ENCODE results near the gene FKBP2.
A peak's percentile ranks its signal among the peaks of the same experiment; 100 is the strongest.

Gene FKBP2

DNA sequence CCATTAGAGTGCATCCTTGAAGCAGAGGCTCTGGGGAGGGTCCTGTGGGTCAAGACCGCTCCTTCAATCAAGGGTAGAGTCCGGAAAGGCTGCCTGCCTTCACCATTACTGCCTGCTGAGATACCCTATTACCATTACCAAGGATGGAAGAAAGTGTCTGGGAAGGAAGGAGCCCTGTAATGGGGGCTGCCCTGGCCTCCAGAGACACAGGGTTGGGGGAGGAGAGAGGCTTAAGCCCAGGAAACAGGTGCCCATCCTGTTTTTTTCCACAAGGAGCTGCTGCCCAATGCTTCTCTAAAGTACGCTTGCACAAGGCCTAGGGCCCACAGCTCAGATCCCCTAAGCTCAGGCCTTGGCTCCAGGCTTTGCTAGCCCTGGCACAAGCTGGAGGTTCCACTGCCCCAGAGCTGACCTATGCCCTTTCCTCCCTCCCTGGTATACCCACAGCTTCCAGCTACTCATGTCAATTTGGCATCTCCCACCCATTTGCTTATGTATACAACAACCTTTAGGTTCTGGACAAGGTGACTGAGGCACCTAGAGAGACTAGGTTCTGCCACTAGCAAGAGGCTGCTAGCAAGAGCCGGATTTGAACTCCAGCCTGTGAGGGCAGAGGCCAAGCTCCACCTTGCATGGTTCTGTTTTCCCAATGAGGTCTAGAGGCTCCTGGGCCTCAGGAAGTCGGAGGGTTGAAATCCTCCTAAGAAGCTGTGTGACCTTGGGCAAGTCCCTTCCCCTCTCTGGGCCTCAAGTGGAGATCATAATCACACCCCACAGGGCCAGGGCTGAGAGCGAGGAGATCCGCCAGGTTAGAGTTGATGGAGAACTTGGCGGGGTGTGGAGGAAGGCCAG lies 8.9 kb downstream of the FKBP2 start:
- DNase-seq (ENCODE audit: low spot score): no peak

DNA sequence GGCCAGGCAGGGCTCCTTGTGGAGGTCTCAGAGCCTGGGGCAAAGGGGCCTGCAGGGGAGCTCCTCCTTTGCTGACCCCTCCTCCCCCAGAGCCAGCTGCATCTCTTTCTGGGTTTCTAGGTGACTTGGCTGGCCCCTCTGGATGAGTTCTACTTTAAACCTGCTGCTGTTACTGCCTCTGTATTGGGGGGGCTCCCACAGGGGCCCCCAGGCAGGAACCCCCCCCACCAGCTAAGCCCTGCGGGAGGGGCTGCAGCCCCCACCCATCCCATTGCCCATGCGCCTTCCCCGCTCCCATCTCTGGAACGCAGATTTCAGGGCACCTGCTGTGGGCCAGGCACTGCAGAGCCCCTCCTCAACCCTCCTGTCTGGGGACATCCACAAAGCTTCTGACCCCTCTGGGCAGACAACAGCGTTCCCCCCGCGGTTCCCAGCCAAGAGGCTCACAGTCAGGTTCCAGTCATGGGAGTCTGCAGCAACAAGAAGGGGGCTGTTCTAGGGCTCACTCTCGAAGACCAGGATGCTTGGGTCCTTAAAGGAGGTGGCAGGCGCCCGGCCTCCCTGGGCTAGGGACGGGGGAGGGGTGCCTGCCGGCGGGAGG lies 9.6 kb downstream of the FKBP2 start:
- no peak for DNase-seq (ENCODE audit: low spot score)

DNA sequence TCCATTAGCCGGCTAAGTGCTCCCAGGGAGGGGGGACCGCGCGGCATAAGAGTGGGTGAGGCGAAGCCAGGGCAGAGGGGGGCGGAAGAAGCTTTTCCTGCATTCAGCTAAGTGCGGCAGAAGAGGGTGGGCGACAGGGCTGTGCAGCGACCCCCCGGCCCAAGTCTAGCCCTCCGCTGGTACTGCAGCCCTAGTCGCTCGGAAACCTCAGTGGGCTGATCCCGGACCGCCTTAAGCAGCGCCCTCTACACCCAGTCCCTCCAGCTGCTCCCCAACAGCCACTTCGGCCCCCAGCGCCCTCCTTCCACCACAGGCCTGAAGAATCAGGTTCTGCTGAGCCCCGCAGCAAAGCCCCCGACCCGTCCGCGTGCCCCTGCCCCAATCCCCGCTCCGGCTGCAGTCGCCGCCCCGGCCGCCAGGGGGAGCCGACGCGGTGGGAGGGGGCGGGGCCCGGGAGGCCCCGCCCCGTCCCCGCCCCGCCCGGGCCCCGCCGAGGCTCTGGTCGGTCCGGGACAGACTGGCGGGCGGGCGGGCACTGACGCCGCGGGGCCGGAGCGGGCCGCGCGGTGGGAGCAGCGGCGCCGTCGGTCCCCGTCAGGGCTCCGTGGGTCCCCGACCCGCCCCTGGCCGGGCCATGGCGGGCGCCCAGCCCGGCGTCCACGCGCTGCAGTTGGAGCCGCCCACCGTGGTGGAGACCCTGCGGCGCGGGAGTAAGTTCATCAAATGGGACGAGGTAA lies 10.3 kb downstream of the FKBP2 start, which contains the start of gene PLCB3:
TSS of gene PLCB3 (plus strand) at position 515 of the 737 bp plus-strand sequence. CDS start at position 635, 120 bp downstream.
- DNase-seq (ENCODE audit: low spot score): peak; percentile 84

DNA sequence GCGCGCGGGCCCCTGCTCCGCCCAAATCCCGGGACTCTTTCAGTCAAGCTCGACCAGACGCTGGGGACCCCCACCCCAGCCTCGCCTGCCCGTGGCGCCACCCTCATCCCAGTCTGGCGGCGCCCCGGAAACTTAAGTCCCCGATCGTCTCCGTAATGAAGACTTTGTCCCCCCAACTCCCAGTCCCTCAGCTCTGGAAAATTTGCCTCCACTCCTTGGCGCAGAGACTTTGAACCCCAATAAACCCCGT lies 10.8 kb downstream of the FKBP2 start:
- no peak for DNase-seq (ENCODE audit: low spot score)

DNA sequence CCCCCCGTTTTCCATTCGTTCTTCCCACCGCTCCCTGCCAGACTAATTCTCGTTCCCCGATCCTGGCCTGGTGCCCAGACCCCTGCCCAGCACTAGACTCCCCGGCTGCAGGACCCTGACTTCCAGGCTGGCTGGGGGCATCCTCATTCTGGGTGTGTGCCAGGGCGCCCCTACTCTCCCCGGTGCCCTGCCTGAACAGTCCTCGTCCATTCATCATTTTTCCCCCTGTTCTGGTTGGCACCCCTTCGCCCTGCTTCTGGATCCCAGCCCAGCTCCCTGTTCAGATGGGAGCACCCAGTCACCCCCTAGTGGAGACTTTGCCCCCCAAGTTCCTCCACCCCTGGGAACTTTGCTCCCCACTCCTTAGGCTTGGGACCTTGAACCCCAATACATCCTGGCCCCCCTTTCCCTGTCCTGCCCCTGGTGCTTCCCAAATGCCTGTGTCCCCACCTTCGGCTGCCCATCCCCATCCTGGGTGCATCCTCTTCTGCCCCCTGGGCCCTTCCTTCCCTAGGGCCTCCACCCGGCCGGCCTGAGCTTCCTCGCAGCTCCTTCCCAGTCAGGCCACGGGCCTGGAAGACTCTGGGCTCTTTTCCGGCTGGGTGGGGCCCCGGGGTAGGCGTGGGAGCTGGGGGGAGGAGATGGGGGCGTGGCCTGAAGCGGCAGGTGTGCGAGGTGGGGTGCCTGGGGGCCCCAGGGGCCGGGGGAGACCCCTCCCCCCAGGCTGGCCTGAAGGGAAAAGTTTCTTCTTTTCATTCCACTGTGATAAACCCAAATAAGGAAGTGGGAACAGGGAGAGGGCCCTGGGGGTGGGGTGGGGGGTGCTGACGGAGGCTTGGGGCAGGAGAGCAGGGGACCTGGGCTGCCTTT lies 11.3 kb downstream of the FKBP2 start:
- peak; percentile 66 for DNase-seq (ENCODE audit: low spot score)

DNA sequence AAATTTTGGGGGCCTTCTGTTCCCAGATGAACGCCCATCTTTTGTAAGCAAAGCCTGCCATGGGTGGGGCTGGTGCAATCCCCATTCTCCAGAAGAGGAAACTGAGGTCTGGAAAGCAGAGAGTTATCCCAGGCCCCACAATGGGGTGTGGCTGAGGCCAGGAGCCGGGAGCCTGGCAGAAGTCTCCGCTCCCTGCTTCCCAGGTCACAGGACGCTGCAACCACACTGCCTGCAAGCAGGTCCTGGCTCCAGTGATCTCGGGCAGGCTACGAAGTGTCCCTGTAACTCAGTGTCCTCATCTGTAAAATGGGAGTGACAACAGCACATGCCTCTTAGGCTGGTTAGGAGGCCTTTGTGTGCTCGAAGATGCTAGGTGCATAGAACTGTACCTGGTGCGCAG lies 12.1 kb downstream of the FKBP2 start:
- no peak for DNase-seq (ENCODE audit: low spot score)

DNA sequence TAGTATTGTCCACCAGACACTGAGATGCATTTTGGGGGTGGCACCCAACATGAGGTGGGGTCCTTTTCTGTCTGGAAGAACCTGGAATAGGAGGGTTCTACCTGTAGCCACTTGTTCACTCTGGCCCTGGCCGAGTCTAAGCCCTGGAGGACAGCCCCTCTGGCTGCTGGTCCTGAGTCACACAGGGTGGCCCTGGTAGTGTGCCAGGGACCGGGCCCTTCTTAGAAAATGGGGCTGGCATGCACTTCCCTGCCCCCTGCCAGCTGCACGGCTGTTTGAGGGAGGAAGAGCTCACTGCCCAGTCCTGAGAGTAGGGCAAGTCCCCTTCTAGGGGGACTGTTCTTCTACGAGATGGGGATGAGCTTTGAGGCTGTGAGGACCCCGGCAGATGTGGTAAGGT lies 12.6 kb downstream of the FKBP2 start:
- no peak for DNase-seq (ENCODE audit: low spot score)

DNA sequence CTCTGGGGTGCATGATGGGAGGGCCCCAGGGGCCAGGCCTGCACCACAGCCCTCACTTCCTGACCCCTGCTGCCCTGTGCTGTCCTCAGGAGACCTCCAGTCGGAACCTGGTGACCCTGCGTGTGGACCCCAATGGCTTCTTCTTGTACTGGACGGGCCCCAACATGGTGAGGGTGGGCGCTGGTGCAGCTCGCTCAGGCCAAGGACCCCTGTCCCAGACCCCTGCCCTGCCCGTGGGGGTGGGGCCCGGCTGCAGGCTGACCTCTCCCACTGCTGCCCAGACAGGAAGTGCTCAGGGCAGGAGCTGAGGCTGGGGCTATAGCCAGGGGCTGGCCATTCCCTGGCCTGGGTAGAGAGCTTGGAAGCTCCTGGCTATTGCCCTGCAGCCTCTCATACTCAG lies 13.4 kb downstream of the FKBP2 start:
- no peak for DNase-seq (ENCODE audit: low spot score)

DNA sequence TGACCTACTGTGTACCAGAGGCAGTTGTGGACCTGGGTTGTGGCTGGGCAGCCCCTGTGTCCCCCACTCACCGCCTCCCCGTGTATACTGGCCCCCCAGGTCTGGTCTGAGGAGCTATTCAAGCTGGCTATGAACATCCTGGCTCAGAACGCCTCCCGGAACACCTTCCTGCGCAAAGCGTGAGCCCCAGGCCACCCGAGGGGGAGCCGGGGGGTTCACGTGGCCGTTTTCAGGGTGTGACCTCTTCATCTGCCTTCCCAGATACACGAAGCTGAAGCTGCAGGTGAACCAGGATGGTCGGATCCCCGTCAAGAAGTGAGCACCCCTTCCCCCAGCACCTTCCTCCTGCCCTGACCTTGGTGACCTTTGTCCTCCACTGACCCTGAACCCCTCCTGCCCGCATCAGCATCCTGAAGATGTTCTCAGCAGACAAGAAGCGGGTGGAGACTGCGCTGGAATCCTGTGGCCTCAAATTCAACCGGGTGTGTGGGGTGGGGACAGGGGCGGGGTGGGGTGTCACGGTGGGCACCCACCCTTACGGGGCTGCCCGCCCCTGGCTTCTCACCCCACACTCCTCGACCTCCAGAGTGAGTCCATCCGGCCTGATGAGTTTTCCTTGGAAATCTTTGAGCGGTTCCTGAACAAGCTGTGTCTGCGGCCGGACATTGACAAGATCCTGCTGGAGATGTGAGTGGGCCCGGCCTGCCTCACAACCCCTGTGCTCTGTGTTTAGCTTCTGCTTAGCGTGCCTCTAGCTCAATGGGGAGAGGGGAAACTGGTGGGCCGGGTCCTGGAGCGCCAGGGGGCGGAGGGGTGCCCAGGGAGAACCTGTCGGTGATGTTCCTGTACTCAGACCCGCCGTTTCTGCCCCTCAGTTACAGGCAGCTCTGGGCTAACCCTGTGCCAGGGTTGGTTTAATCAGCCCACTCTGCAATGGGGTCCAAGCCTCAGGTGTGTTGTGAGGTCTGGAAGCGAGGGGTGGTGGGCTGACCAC lies 14.5 kb downstream of the FKBP2 start:
- DNase-seq (ENCODE audit: low spot score): no peak

DNA sequence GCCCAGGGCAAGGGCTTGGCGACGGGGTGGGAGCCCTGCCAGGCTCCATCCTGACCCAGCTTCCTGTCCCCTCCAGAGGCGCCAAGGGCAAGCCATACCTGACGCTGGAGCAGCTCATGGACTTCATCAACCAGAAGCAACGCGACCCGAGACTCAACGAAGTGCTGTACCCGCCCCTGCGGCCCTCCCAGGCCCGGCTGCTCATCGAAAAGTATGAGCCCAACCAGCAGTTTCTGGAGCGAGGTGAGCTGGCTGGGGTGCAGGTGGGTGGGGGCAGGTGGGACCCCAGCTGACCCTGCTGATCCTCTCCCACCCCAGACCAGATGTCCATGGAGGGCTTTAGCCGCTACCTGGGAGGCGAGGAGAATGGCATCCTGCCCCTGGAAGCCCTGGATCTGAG lies 15.4 kb downstream of the FKBP2 start:
- no peak for DNase-seq (ENCODE audit: low spot score)

DNA sequence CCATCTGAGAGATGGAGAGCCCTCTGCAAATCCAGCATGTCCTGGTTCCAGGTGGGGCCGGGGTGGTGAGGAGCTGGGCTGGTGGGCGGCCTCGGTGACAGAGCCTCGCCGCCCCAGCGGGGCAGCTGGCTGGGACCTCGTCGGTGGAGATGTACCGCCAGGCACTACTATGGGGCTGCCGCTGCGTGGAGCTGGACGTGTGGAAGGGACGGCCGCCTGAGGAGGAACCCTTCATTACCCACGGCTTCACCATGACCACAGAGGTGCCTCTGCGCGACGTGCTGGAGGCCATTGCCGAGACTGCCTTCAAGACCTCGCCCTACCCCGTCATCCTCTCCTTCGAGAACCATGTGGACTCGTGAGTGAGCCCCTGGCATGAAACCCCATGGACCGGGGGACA lies 17.5 kb downstream of the FKBP2 start:
- DNase-seq (ENCODE audit: low spot score): no peak

DNA sequence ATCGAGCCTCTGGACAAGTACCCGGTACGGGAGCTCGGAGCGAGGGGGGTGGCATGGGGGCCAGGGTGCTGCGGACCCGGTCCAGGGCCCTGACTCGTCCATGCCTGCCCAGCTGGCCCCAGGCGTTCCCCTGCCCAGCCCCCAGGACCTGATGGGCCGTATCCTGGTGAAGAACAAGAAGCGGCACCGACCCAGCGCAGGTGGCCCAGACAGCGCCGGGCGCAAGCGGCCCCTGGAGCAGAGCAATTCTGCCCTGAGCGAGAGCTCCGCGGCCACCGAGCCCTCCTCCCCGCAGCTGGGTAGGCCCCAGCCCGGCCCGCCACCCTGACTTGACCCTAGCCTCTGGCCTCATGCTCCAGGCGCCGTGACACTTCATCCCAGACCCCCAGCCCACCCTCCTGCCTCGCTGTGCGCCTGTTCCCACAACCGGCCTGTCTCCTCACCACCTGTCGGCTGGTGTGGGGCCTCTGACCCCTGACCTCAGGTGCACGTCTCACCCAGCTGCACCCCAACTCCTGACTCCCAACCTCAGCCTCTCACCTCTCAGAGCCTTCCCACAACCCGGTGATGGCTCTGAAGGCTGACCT lies 18.1 kb downstream of the FKBP2 start:
- DNase-seq (ENCODE audit: low spot score): no peak

DNA sequence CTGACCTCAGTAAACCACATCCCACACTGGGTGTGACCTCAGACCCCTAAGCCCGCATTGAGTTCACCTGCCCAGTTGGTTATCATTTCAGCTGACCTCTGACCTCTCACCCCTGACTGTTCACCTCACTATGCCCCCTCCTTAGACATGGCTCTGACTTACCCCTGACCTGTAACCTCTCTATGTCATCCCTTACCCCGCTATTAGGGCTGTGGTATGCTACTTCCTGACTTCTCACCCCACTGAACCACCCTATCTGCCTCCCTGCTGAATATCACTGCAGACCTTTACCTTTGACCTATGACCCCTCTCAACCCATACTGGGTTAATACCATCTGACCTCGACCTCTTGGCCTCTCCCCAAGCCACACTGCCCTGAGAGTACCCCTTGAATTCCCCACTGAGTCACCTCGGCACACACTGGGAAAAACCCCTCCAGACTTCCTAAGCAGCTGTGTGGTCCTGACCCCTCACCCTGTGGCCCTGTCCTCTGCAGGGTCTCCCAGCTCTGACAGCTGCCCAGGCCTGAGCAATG lies 18.7 kb downstream of the FKBP2 start:
- DNase-seq (ENCODE audit: low spot score): no peak

DNA sequence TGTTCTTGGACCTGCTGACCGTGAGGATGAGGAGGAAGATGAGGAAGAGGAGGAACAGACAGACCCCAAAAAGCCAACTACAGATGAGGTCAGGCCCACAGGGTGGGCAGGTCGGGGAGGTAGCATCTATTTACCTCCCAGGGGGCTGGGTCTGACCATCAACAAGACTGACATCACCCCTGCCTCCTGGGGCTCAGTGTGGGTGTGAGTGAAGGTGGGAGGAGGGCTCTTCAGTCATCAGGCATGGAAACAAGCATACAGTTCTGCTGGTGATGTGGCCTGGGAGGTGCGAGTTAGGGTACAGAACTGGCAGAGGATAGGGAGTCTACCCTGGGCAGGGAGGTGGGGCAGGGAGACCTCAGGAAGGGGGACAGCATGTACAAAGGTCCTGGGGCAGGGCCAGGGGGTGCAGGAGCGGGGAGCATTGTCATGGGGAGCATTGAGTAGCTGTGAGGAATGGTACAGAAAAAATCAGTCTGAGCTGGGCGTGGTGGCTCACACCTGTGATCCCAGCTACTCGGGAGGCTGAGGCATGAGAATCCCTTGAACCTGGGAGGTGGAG lies 19.3 kb downstream of the FKBP2 start:
- DNase-seq (ENCODE audit: low spot score): no peak

DNA sequence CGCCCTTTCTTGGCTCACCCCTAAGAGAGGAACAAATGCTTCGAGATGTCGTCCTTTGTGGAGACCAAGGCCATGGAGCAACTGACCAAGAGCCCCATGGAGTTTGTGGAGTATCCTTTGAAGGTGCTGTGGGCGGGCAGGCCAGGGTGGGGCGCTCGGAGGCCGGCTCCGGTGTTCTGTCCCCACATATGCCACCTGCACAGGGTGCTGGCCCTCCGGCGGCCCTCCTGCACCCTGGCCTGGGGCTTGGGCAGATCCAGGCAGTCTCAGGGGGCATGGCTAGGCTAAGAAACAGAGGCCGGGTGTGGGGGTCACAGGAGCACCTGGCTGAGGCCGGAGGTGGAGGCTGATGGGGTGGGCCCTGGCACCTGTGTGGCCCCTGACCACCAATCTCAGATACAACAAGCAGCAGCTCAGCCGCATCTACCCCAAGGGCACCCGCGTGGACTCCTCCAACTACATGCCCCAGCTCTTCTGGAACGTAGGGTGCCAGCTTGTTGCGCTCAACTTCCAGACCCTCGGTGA lies 20.7 kb downstream of the FKBP2 start:
- no peak for DNase-seq (ENCODE audit: low spot score)

DNA sequence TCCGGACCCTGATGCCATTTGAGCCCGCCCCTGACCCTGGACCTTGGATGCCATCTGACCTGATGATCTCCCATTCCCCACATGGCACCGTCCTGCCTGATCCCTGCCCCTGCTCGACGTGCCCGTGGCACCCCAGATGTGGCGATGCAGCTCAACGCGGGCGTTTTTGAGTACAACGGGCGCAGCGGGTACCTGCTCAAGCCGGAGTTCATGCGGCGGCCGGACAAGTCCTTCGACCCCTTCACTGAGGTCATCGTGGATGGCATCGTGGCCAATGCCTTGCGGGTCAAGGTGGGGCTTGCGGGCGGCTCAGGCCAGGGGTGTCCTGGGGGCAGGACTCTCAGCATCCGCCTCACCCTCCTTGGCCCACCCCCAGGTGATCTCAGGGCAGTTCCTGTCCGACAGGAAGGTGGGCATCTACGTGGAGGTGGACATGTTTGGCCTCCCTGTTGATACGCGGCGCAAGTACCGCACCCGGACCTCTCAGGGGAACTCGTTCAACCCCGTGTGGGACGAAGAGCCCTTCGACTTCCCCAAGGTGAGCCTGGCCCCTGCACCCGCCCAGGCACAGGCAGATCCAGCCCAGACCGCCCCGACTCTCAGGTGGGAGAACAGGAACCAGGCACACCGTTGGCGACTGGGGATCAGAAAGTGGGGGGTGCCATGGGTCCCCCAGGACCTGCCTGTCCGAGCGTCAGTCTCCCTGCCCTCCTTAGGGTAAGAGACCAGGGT lies 21.5 kb downstream of the FKBP2 start:
- DNase-seq (ENCODE audit: low spot score): no peak

DNA sequence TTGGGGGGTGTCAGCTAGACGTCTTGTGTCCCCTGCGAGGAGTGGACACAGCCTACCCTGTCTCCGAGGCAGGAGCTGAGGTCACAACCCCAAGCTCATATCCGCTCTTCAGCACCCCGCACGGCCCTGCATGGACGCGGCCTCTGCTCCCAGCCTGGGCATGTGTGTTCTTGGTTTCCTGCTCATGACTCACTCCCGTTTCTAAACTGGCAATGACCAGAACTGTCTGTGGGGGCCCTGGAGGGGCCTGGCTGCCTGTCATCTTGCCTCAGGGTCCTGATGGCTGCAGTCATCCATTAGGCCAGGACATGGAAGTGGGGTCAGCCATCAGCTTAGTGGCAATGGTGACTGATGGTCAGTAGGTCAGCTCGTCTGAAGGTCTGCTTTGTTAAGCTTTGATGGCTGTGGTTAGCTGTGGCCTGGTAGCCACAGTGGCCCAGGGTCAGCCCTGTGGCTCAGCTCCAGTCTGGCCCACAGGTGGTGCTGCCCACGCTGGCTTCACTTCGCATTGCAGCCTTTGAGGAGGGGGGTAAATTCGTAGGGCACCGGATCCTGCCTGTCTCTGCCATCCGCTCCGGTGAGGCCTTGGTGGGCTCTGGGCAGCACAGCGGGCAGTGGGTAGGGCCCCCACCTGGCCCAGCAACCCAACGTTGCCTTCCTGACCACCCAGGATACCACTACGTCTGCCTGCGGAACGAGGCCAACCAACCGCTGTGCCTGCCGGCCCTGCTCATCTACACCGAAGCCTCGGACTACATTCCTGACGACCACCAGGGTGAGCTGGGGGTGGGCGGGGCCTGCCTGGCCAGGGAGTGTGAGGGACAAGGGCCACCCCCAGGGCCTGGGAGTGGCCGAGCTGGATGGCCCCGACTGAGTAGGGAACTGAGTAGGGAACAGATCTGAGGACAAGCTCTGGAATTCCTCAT lies 22.4 kb downstream of the FKBP2 start:
- no peak for DNase-seq (ENCODE audit: low spot score)

DNA sequence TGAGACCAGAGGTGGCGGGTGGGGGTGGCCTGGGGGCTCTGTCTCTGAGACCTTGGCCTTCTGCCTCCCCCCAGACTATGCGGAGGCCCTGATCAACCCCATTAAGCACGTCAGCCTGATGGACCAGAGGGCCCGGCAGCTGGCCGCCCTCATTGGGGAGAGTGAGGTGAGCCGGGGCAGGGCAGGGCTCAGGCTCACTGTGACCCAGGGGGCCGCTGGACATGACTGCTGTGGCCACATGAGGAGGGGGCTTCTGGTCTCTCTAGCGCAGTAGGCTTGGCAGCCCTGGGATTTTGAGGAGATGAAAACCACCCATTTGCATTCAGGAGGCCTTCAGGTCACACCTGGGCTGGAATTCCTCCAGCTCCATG lies 23.0 kb downstream of the FKBP2 start:
- DNase-seq (ENCODE audit: low spot score): no peak

Measured in left forelimb (tissue), 1 donor.